K562 (cell line): ENCODE data around the gene C6orf47. TPM values are rescaled to one million over a fixed set of nuclear protein-coding genes. Genes with fewer than 3 reads are reported as not detected.

Experiments used
- ATAC-seq: fragments of 200-7000 bp; cut with Tn5 transposase; 3 replicates; pipeline ENCODE4 v1.9.1; 2020; ENCODE audit warnings: moderate library complexity
- BruUV-seq: library from RNA; stranded (reverse); fragments of 400-500 nt; replicated peaks from 2 replicates; lab custom pipeline; 2021; lab: Mats Ljungman, UMichigan
- CTCF ChIA-PET: fragments of 300-600 bp; formaldehyde crosslinking; extraction: SDS; loops from one replicate; lab custom pipeline; 2021; ENCODE audit warnings: low intra/inter-chr PET ratio; lab: Yijun Ruan, JAX
- POLR2A ChIA-PET: fragments of 300-600, 350-650 bp; sonication (Branson Sonifier 250); formaldehyde crosslinking; extraction: SDS; loops from one replicate; lab custom pipeline; 2021; ENCODE audit warnings: antibody characterized with exemption, inconsistent platforms; lab: Yijun Ruan, JAX
- DNase-seq, 4 experiments: peaks; one replicate each; pipeline versions ENCODE4 v3.0.0 to v3.0.0-alpha.2; 2011 to 2018; ENCODE audit warnings: low spot score in 3 of 4, mixed read lengths in 3 of 4; ENCODE audit errors: extremely low read depth in 1 of 4
- FAIRE-seq: peaks from 2 replicates; lab custom pipeline; 2011; peaks lifted over from hg19 to GRCh38; lab: Jason Lieb, UNC
- H2AFZ ChIP-seq: 2 replicates; pipeline ENCODE4 v1.6.0; 2011; ENCODE audit warnings: low read depth, low read length, control low read depth, inconsistent platforms
- H3K27ac ChIP-seq: fragments of 200-600 bp; 3 replicates; pipeline ENCODE4 v1.8.0; 2011; ENCODE audit warnings: low read depth, mild to moderate bottlenecking, control low read depth, inconsistent platforms, low read length, moderate library complexity, mixed read lengths; ENCODE audit errors: extremely low read depth
- H3K27me3 ChIP-seq, 2 experiments: fragments of 300-600 bp in 1 of 2; 2 replicates in 1 of 2; 3 replicates in 1 of 2; pipeline versions ENCODE4 v1.6.0 to v1.8.0; 2011; ENCODE audit warnings: inconsistent platforms in 2 of 2, low read length in 2 of 2, mild to moderate bottlenecking in 1 of 2, mixed read lengths in 1 of 2, moderate library complexity in 1 of 2; ENCODE audit not compliant: control insufficient read depth in 2 of 2, insufficient read depth in 2 of 2
- H3K36me3 ChIP-seq: fragments of 300-600 bp; 3 replicates; pipeline ENCODE4 v1.8.0; 2011; ENCODE audit warnings: mild to moderate bottlenecking, low read length, inconsistent platforms; ENCODE audit not compliant: control insufficient read depth, insufficient read depth
- H3K4me1 ChIP-seq, 2 experiments: fragments of 200-600 bp in 1 of 2; replicated peaks in 1 of 2; 2 replicates in 1 of 2; 3 replicates in 1 of 2; pipeline versions ENCODE4 v1.5.1 to v1.8.0; 2011; ENCODE audit warnings: inconsistent platforms in 2 of 2, low read length in 2 of 2, mild to moderate bottlenecking in 1 of 2, mixed read lengths in 1 of 2, moderate library complexity in 1 of 2; ENCODE audit not compliant: control insufficient read depth in 2 of 2, insufficient read depth in 2 of 2
- H3K4me2 ChIP-seq: 2 replicates; pipeline ENCODE4 v1.6.1; 2011; ENCODE audit warnings: low read length, control low read depth, inconsistent platforms, mixed read lengths; ENCODE audit not compliant: insufficient read depth
- H3K4me3 ChIP-seq: fragments of 200-600 bp; sonication (generic), shearing (Covaris generic); 2 replicates; pipeline ENCODE4 v1.5.1; 2016; ENCODE audit warnings: control low read depth, inconsistent platforms
- H3K79me2 ChIP-seq: fragments of 200-600 bp; 3 replicates; pipeline ENCODE4 v1.8.0; 2011; ENCODE audit warnings: low read length, inconsistent platforms; ENCODE audit not compliant: control insufficient read depth, insufficient read depth
- H3K9ac ChIP-seq, 2 experiments: 2 replicates each; pipeline versions ENCODE4 v1.6.0 to v1.6.1; 2011; ENCODE audit warnings: low read depth in 2 of 2, low read length in 2 of 2, control low read depth in 1 of 2, inconsistent platforms in 1 of 2, mild to moderate bottlenecking in 1 of 2, mixed read lengths in 1 of 2; ENCODE audit not compliant: insufficient read depth in 1 of 2
- H3K9me1 ChIP-seq: one replicate; pipeline ENCODE4 v1.6.0; 2011; ENCODE audit warnings: inconsistent platforms, mild to moderate bottlenecking, low read length, moderate library complexity; ENCODE audit not compliant: control insufficient read depth, insufficient read depth
- H3K9me3 ChIP-seq: replicated peaks from 2 replicates; pipeline ENCODE4 v1.5.1; 2011; ENCODE audit warnings: low read depth, low read length, inconsistent platforms; ENCODE audit not compliant: control insufficient read depth, insufficient read depth
- H4K20me1 ChIP-seq: replicated peaks from 2 replicates; pipeline ENCODE4 v1.6.1; 2011; ENCODE audit warnings: low read length, inconsistent platforms, mixed read lengths; ENCODE audit not compliant: control insufficient read depth, insufficient read depth
- EWSR1 ChIP-seq: fragments of 450-650 bp; IDR thresholded peaks from 2 replicates; pipeline ENCODE4 v1.6.1; 2018; ENCODE audit warnings: borderline replicate concordance, mild to moderate bottlenecking, low read depth, moderate library complexity; ENCODE audit not compliant: partially characterized antibody
- KDM1A ChIP-seq, 2 experiments: fragments of 450-650 bp; IDR thresholded peaks; 2 replicates each; pipeline ENCODE4 v1.6.1; 2016; ENCODE audit warnings: mild to moderate bottlenecking in 2 of 2
- POLR2AphosphoS5 ChIP-seq: IDR thresholded peaks from 2 replicates; pipeline ENCODE4 v1.6.1; 2011; ENCODE audit warnings: mild to moderate bottlenecking, low read depth, low read length, moderate library complexity; ENCODE audit not compliant: control insufficient read depth, insufficient read depth
- SLC30A9 ChIP-seq: fragments of 250-450 bp; sonication (Bioruptor Pico); IDR thresholded peaks from 2 replicates; pipeline ENCODE4 v1.8.0; 2022; ENCODE audit warnings: mild to moderate bottlenecking, moderate library complexity
- SUPT5H ChIP-seq: fragments of 450-650 bp; IDR thresholded peaks from 2 replicates; pipeline ENCODE4 v1.6.1; 2016
- ZNF197 ChIP-seq: fragments of 200-800 bp; sonication (Bioruptor generic); IDR thresholded peaks from 2 replicates; pipeline ENCODE4 v1.6.1; 2016; ENCODE audit warnings: low read depth, missing genetic modification characterization, missing compliant biosample characterization
- WGBS: fragments of 100-300 bp; shearing (Covaris generic); methylation state at CpG from one replicate; pipeline ENCODE4 v1.1.6; 2016; ENCODE audit warnings: low coverage, mixed read lengths; ENCODE audit not compliant: insufficient coverage; ENCODE audit errors: missing lambda C conversion rate; 5-methylcytosine and 5-hydroxymethylcytosine counted together
- in situ Hi-C: fragments of 300-500 bp; cut with MboI; formaldehyde crosslinking; loops from 4 replicates; pipeline ENCODE4 v1.15.0; 2018; ENCODE audit warnings: inconsistent platforms, mixed read lengths
- intact Hi-C: fragments of 100-400 bp; cut with micrococcal nuclease; formaldehyde crosslinking; loops from 2 replicates; pipeline ENCODE4 v1.14.2; 2022
- polyA plus RNA-seq, 8 experiments: library from polyadenylated mRNA; depleted of rRNA in 4 of 8; stranded (reverse) in 5 of 8; unstranded in 3 of 8; fragments of >200 nt; fragmentation: Nextera tagmentation in 2 of 8; fragmentation: Illumina TruSeq in 1 of 8; extraction: Ambion mirVana in 2 of 8; extraction: Trizol in 1 of 8; gene quantifications; 2 replicates each; pipeline versions ENCODE4 v1.2.1 to v1.2.3, GENCODE V29; 2011 to 2014; ENCODE audit warnings: inconsistent platforms in 1 of 8, missing spikeins in 1 of 8
- total RNA-seq, 7 experiments: library from RNA; depleted of rRNA in 6 of 7; stranded (reverse); fragments of >200 nt in 6 of 7; fragmentation: Illumina TruSeq in 2 of 7; extraction: Trizol in 2 of 7; gene quantifications; 2 replicates each; pipeline versions ENCODE4 v1.2.1 to v1.2.3, GENCODE V29; 2011 to 2021; ENCODE audit warnings: low replicate concordance in 1 of 7
- TF ChIP-seq, protein P1 (sequence below): fragments of 250-450 bp; sonication (Bioruptor Pico); IDR thresholded peaks from 2 replicates; pipeline ENCODE4 v1.4.0; 2020; ENCODE audit warnings: mild to moderate bottlenecking, moderate library complexity
- TF ChIP-seq, protein P2 (sequence below): sonication (generic); formaldehyde crosslinking; IDR thresholded peaks from 2 replicates; pipeline ENCODE4 v1.8.1; 2023; ENCODE audit warnings: mild to moderate bottlenecking, missing genetic modification reagents
- TF ChIP-seq, protein P3 (sequence below): fragments of 450-650 bp; IDR thresholded peaks from 2 replicates; pipeline ENCODE4 v1.7.1; 2018; ENCODE audit warnings: mild to moderate bottlenecking, low read depth; ENCODE audit not compliant: partially characterized antibody

The C6orf47 gene
- total and polyA plus RNA-seq, 9 of the 15 experiments (the other 6 are each of a cell fraction or from before 2014, with no cell fraction given) = 0.14 to 43.8 (median 27.0) TPM

DNA sequence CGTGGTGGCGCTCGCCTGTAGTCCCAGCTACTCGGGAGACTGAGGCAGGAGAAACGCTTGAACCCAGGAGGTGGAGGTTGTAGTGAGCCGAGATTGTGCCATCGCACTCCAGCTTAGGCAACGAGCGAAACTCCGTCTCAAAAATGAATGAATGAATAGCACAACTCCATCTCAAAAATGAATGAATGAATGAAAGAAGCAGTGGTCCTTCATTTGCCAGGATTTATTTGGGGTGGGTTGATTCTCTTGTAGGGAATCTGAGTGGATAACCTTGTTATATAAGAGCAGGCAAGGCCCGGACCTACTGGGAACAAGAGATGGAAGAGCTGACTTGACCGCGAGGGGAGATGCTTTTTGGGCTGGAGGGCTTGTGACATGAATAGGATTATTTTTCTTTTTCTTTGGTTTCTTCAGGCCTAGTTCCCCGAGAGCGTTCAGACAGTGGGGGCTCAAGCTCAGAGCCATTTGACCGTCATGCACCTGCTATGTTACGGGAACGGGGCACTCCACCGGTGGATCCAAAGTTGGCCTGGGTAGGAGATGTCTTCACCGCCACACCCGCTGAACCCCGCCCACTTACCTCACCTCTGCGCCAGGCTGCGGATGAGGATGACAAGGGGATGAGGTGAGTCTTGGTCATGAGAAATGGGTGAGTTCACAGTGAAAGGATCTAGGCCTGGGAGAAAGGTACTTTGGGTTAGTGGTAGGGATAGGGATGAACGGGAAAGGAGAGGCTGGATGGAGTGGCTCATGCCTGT, 30.2 kb downstream of the C6orf47 start:
- Histone ChIP-seq H3K36me3 (peaks cover 100% of the 10 kb centered on the region), H3K9ac (0 out of 4 replicates have a peak overlapping the region, but pooled peaks of 1 of the 2 experiments have one; percentile 22), H3K4me1 (peaks cover 0 to 22% of the 10 kb centered on the region in 2 experiments; a peak in 1 of 5 replicates), H3K27me3 (no peaks in the 10 kb centered on the region), H3K27ac (no peak overlapping the region; the same call in 2 of the 3 replicates), H3K4me3 (no peak overlapping the region), H4K20me1 (peaks cover 20% of the 10 kb centered on the region), H3K79me2 (peaks cover 35% of the 10 kb centered on the region), H3K9me3 (no peaks in the 10 kb centered on the region), H2AFZ (no peak overlapping the region), H3K9me1 (no peaks in the 10 kb centered on the region), H3K4me2 (no peak overlapping the region)
- FAIRE-seq (no peak), DNase-seq (no peak), ATAC-seq (no peak; the same call in 2 of the 3 replicates)
- 94% methylated on average over 23 of the region's 25 CpGs for WGBS
- in situ Hi-C loops (no loop called here), intact Hi-C loops (no loop called here)
- BruUV-seq = no TSS peak
- ChIA-PET POLR2A (interaction anchor here (0.6 to 14.8 kb wide), 8 partner anchors 5 to 89 kb away, joined by 3 to 274 read pairs (median 5); partner anchors contain the start of genes C6orf47, DDX39B and PRRC2A), CTCF (interaction anchor here (0.5 kb wide), 1 partner anchor 203 kb away, joined by 3 read pairs; no protein-coding TSS in a partner anchor)
- TF ChIP-seq, protein P1, sequence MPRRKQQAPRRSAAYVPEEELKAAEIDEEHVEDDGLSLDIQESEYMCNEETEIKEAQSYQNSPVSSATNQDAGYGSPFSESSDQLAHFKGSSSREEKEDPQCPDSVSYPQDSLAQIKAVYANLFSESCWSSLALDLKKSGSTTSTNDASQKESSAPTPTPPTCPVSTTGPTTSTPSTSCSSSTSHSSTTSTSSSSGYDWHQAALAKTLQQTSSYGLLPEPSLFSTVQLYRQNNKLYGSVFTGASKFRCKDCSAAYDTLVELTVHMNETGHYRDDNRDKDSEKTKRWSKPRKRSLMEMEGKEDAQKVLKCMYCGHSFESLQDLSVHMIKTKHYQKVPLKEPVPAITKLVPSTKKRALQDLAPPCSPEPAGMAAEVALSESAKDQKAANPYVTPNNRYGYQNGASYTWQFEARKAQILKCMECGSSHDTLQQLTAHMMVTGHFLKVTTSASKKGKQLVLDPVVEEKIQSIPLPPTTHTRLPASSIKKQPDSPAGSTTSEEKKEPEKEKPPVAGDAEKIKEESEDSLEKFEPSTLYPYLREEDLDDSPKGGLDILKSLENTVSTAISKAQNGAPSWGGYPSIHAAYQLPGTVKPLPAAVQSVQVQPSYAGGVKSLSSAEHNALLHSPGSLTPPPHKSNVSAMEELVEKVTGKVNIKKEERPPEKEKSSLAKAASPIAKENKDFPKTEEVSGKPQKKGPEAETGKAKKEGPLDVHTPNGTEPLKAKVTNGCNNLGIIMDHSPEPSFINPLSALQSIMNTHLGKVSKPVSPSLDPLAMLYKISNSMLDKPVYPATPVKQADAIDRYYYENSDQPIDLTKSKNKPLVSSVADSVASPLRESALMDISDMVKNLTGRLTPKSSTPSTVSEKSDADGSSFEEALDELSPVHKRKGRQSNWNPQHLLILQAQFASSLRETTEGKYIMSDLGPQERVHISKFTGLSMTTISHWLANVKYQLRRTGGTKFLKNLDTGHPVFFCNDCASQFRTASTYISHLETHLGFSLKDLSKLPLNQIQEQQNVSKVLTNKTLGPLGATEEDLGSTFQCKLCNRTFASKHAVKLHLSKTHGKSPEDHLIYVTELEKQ = no peak
- TF ChIP-seq EWSR1 (no peak), ZNF197 (CRISPR knock-in tag) (no peak), SLC30A9 (no peak), POLR2AphosphoS5 (peak; percentile 35; the same call in 1 of the 2 replicates), SUPT5H (peak; percentile 54), KDM1A (IDR thresholded peaks at IDR 0.05) (no peak)
- TF ChIP-seq, protein P2, sequence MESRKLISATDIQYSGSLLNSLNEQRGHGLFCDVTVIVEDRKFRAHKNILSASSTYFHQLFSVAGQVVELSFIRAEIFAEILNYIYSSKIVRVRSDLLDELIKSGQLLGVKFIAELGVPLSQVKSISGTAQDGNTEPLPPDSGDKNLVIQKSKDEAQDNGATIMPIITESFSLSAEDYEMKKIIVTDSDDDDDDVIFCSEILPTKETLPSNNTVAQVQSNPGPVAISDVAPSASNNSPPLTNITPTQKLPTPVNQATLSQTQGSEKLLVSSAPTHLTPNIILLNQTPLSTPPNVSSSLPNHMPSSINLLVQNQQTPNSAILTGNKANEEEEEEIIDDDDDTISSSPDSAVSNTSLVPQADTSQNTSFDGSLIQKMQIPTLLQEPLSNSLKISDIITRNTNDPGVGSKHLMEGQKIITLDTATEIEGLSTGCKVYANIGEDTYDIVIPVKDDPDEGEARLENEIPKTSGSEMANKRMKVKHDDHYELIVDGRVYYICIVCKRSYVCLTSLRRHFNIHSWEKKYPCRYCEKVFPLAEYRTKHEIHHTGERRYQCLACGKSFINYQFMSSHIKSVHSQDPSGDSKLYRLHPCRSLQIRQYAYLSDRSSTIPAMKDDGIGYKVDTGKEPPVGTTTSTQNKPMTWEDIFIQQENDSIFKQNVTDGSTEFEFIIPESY (CRISPR knock-in tag) = peak; percentile 73; the same call in 1 of the 2 replicates
- TF ChIP-seq, protein P3, sequence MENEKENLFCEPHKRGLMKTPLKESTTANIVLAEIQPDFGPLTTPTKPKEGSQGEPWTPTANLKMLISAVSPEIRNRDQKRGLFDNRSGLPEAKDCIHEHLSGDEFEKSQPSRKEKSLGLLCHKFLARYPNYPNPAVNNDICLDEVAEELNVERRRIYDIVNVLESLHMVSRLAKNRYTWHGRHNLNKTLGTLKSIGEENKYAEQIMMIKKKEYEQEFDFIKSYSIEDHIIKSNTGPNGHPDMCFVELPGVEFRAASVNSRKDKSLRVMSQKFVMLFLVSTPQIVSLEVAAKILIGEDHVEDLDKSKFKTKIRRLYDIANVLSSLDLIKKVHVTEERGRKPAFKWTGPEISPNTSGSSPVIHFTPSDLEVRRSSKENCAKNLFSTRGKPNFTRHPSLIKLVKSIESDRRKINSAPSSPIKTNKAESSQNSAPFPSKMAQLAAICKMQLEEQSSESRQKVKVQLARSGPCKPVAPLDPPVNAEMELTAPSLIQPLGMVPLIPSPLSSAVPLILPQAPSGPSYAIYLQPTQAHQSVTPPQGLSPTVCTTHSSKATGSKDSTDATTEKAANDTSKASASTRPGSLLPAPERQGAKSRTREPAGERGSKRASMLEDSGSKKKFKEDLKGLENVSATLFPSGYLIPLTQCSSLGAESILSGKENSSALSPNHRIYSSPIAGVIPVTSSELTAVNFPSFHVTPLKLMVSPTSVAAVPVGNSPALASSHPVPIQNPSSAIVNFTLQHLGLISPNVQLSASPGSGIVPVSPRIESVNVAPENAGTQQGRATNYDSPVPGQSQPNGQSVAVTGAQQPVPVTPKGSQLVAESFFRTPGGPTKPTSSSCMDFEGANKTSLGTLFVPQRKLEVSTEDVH = peak; percentile 14
